ENCODE measurements around the gene FMNL2.

DNA sequence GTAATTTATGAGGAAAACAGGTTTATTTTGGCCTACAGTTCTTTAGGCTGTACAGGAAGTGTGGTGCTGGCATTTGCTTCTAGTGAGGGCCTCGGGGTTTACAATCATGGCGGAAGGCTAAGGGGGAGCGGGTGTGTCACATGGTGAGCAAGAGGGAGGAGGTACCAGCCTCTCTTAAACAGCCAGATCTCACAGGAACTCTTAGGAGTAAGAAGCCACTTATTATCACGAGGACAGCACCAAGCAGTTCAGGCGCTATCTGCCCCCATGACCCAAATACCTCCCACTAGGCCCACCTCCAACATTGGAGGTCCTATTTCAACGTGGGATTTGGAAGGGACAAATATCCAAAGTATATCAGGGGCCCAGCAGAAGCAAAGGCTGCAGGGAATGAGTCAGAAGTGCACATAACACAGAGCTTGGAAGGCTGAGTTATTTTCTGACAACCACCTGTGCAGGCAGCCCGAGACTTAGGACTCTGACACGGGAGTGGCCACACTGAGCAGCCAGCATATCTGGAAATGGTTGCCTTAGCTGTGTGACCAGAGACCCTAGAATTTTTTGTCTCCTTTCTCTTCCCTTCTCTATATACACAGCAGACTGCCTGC, 211.4 kb downstream of the FMNL2 start:
- TF ChIP-seq, protein P1, sequence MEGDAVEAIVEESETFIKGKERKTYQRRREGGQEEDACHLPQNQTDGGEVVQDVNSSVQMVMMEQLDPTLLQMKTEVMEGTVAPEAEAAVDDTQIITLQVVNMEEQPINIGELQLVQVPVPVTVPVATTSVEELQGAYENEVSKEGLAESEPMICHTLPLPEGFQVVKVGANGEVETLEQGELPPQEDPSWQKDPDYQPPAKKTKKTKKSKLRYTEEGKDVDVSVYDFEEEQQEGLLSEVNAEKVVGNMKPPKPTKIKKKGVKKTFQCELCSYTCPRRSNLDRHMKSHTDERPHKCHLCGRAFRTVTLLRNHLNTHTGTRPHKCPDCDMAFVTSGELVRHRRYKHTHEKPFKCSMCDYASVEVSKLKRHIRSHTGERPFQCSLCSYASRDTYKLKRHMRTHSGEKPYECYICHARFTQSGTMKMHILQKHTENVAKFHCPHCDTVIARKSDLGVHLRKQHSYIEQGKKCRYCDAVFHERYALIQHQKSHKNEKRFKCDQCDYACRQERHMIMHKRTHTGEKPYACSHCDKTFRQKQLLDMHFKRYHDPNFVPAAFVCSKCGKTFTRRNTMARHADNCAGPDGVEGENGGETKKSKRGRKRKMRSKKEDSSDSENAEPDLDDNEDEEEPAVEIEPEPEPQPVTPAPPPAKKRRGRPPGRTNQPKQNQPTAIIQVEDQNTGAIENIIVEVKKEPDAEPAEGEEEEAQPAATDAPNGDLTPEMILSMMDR (conservative IDR thresholded peaks at IDR 0.05; ENCODE audit: low read depth, low read length) = no peak
- TF ChIP-seq CEBPB (IDR thresholded peaks at IDR 0.05; ENCODE audit: low read depth, low read length) (no peak), RAD21 (IDR thresholded peaks at IDR 0.05; ENCODE audit: low read length) (no peak), MAZ (IDR thresholded peaks at IDR 0.05; ENCODE audit: borderline replicate concordance, low read depth, low read length) (no peak)
- TF ChIP-seq, protein P2, sequence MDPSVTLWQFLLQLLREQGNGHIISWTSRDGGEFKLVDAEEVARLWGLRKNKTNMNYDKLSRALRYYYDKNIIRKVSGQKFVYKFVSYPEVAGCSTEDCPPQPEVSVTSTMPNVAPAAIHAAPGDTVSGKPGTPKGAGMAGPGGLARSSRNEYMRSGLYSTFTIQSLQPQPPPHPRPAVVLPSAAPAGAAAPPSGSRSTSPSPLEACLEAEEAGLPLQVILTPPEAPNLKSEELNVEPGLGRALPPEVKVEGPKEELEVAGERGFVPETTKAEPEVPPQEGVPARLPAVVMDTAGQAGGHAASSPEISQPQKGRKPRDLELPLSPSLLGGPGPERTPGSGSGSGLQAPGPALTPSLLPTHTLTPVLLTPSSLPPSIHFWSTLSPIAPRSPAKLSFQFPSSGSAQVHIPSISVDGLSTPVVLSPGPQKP (IDR thresholded peaks at IDR 0.05; ENCODE audit: borderline replicate concordance, low read depth, low read length) = no peak
- TF ChIP-seq, protein P3, sequence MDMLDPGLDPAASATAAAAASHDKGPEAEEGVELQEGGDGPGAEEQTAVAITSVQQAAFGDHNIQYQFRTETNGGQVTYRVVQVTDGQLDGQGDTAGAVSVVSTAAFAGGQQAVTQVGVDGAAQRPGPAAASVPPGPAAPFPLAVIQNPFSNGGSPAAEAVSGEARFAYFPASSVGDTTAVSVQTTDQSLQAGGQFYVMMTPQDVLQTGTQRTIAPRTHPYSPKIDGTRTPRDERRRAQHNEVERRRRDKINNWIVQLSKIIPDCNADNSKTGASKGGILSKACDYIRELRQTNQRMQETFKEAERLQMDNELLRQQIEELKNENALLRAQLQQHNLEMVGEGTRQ (IDR thresholded peaks at IDR 0.05; ENCODE audit: low read depth, low read length) = no peak

Measured in IMR-90 (cell line).